ENCODE measurements around the gene CPT1A.
A peak's percentile ranks its signal among the peaks of the same experiment; 100 is the strongest.

The CPT1A gene

GRCh38 chr11:68847395-68847794 is 5.7 kb upstream of the CPT1A start:
- Histone ChIP-seq H3K9me3 (ENCODE audit: insufficient read depth, low read depth, low read length) (no peaks in the 10 kb centered on the region; the same call in 1 of the 2 replicates), H3K4me1 (ENCODE audit: insufficient read depth, low read length) (no peaks in the 10 kb centered on the region), H3K9ac (ENCODE audit: low read depth, low read length) (no peak overlapping the region), H3K36me3 (ENCODE audit: insufficient read depth, low read depth, low read length) (no peaks in the 10 kb centered on the region), H3K27ac (ENCODE audit: low read length) (no peak overlapping the region), H3K27me3 (ENCODE audit: insufficient read depth, low read length) (peaks cover 62% of the 10 kb centered on the region), H3K4me3 (ENCODE audit: low read length) (no peak overlapping the region)

GRCh38 chr11:68845351-68846002 is 3.8 kb upstream of the CPT1A start:
- no peaks in the 10 kb centered on the region for H3K36me3 ChIP-seq (ENCODE audit: insufficient read depth, low read depth, low read length)
- no peak overlapping the region for H3K27ac ChIP-seq (ENCODE audit: low read length)
- no peak overlapping the region for H3K9ac ChIP-seq (ENCODE audit: low read depth, low read length)
- H3K4me1 ChIP-seq (ENCODE audit: insufficient read depth, low read length) = peaks cover under 1% of the 10 kb centered on the region; the same call in 1 of the 2 replicates
- H3K27me3 ChIP-seq (ENCODE audit: insufficient read depth, low read length) = peaks cover 73% of the 10 kb centered on the region
- no peaks in the 10 kb centered on the region; the same call in 1 of the 2 replicates for H3K9me3 ChIP-seq (ENCODE audit: insufficient read depth, low read depth, low read length)
- no peak overlapping the region for H3K4me3 ChIP-seq (ENCODE audit: low read length)

GRCh38 chr11:68844801-68845200 is 3.1 kb upstream of the CPT1A start:
- Histone ChIP-seq H3K9ac (ENCODE audit: low read depth, low read length) (no peak overlapping the region), H3K27ac (ENCODE audit: low read length) (no peak overlapping the region), H3K4me3 (ENCODE audit: low read length) (no peak overlapping the region), H3K9me3 (ENCODE audit: insufficient read depth, low read depth, low read length) (no peaks in the 10 kb centered on the region; the same call in 1 of the 2 replicates), H3K4me1 (ENCODE audit: insufficient read depth, low read length) (peaks cover 5% of the 10 kb centered on the region; the same call in 1 of the 2 replicates), H3K27me3 (ENCODE audit: insufficient read depth, low read length) (peaks cover 80% of the 10 kb centered on the region), H3K36me3 (ENCODE audit: insufficient read depth, low read depth, low read length) (no peaks in the 10 kb centered on the region)

- Histone ChIP-seq H3K4me1 (ENCODE audit: insufficient read depth, low read length) (peaks cover 5% of the 10 kb centered on the region; the same call in 1 of the 2 replicates), H3K4me3 (ENCODE audit: low read length) (peak overlapping the region; percentile 43; the same call in 1 of the 2 replicates), H3K9me3 (ENCODE audit: insufficient read depth, low read depth, low read length) (no peaks in the 10 kb centered on the region; the same call in 1 of the 2 replicates), H3K27me3 (ENCODE audit: insufficient read depth, low read length) (peaks cover 84% of the 10 kb centered on the region), H3K36me3 (ENCODE audit: insufficient read depth, low read depth, low read length) (no peaks in the 10 kb centered on the region), H3K9ac (ENCODE audit: low read depth, low read length) (no peak overlapping the region), H3K27ac (ENCODE audit: low read length) (no peak overlapping the region)
These were observed 2.7 kb upstream of the CPT1A start for GRCh38 chr11:68844376-68844775.

GRCh38 chr11:68843703-68844312 is 2.1 kb upstream of the CPT1A start:
- Histone ChIP-seq H3K36me3 (ENCODE audit: insufficient read depth, low read depth, low read length) (no peaks in the 10 kb centered on the region), H3K4me1 (ENCODE audit: insufficient read depth, low read length) (peaks cover 5% of the 10 kb centered on the region; the same call in 1 of the 2 replicates), H3K9ac (ENCODE audit: low read depth, low read length) (no peak overlapping the region), H3K9me3 (ENCODE audit: insufficient read depth, low read depth, low read length) (no peaks in the 10 kb centered on the region; the same call in 1 of the 2 replicates), H3K27me3 (ENCODE audit: insufficient read depth, low read length) (peaks cover 85% of the 10 kb centered on the region), H3K4me3 (ENCODE audit: low read length) (peak overlapping the region; percentile 43), H3K27ac (ENCODE audit: low read length) (no peak overlapping the region)

GRCh38 chr11:68843052-68843561 is 1.4 kb upstream of the CPT1A start:
- H3K4me3 ChIP-seq (ENCODE audit: low read length) = peak overlapping the region; percentile 43
- H3K9ac ChIP-seq (ENCODE audit: low read depth, low read length) = no peak overlapping the region
- peaks cover 5% of the 10 kb centered on the region for H3K4me1 ChIP-seq (ENCODE audit: insufficient read depth, low read length)
- H3K9me3 ChIP-seq (ENCODE audit: insufficient read depth, low read depth, low read length) = no peaks in the 10 kb centered on the region; the same call in 1 of the 2 replicates
- H3K36me3 ChIP-seq (ENCODE audit: insufficient read depth, low read depth, low read length) = no peaks in the 10 kb centered on the region
- peaks cover 87% of the 10 kb centered on the region for H3K27me3 ChIP-seq (ENCODE audit: insufficient read depth, low read length)
- no peak overlapping the region for H3K27ac ChIP-seq (ENCODE audit: low read length)

- Histone ChIP-seq H3K9me3 (ENCODE audit: insufficient read depth, low read depth, low read length) (no peaks in the 10 kb centered on the region; the same call in 1 of the 2 replicates), H3K9ac (ENCODE audit: low read depth, low read length) (no peak overlapping the region), H3K4me1 (ENCODE audit: insufficient read depth, low read length) (peaks cover 7% of the 10 kb centered on the region), H3K27ac (ENCODE audit: low read length) (no peak overlapping the region), H3K36me3 (ENCODE audit: insufficient read depth, low read depth, low read length) (no peaks in the 10 kb centered on the region), H3K27me3 (ENCODE audit: insufficient read depth, low read length) (peaks cover 88% of the 10 kb centered on the region), H3K4me3 (ENCODE audit: low read length) (peak overlapping the region; percentile 43)
These were observed 823 bp upstream of the CPT1A start for GRCh38 chr11:68842427-68843051.

- H3K4me1 ChIP-seq (ENCODE audit: insufficient read depth, low read length) = peaks cover 7% of the 10 kb centered on the region
These were observed 759 bp downstream of the CPT1A start for GRCh38 chr11:68840661-68841653.

GRCh38 chr11:68839911-68840641 is 1.6 kb downstream of the CPT1A start:
- no peaks in the 10 kb centered on the region for H3K36me3 ChIP-seq (ENCODE audit: insufficient read depth, low read depth, low read length)
- no peak overlapping the region for H3K27ac ChIP-seq (ENCODE audit: low read length)
- peak overlapping the region; percentile 73 for H3K4me3 ChIP-seq (ENCODE audit: low read length)
- peak overlapping the region; percentile 46; the same call in 1 of the 2 replicates for H3K9ac ChIP-seq (ENCODE audit: low read depth, low read length)
- peaks cover 69% of the 10 kb centered on the region for H3K27me3 ChIP-seq (ENCODE audit: insufficient read depth, low read length)
- H3K4me1 ChIP-seq (ENCODE audit: insufficient read depth, low read length) = peaks cover 7% of the 10 kb centered on the region
- H3K9me3 ChIP-seq (ENCODE audit: insufficient read depth, low read depth, low read length) = no peaks in the 10 kb centered on the region; the same call in 1 of the 2 replicates

More at GRCh38 chr11:68840661-68841653, 759 bp downstream of the CPT1A start:
- Histone ChIP-seq H3K36me3 (ENCODE audit: insufficient read depth, low read depth, low read length) (no peaks in the 10 kb centered on the region), H3K4me3 (ENCODE audit: low read length) (peak overlapping the region; percentile 73), H3K9me3 (ENCODE audit: insufficient read depth, low read depth, low read length) (no peaks in the 10 kb centered on the region; the same call in 1 of the 2 replicates), H3K27me3 (ENCODE audit: insufficient read depth, low read length) (peaks cover 78% of the 10 kb centered on the region), H3K9ac (ENCODE audit: low read depth, low read length) (no peak overlapping the region), H3K27ac (ENCODE audit: low read length) (no peak overlapping the region)

- H3K4me3 ChIP-seq (ENCODE audit: low read length) = peak overlapping the region; percentile 73
These were observed 2.5 kb downstream of the CPT1A start for GRCh38 chr11:68839054-68839865.

More at GRCh38 chr11:68839054-68839865, 2.5 kb downstream of the CPT1A start:
- Histone ChIP-seq H3K4me1 (ENCODE audit: insufficient read depth, low read length) (peaks cover 7% of the 10 kb centered on the region), H3K27me3 (ENCODE audit: insufficient read depth, low read length) (peaks cover 61% of the 10 kb centered on the region), H3K9ac (ENCODE audit: low read depth, low read length) (peak overlapping the region; percentile 60; the same call in 1 of the 2 replicates), H3K36me3 (ENCODE audit: insufficient read depth, low read depth, low read length) (no peaks in the 10 kb centered on the region), H3K27ac (ENCODE audit: low read length) (no peak overlapping the region), H3K9me3 (ENCODE audit: insufficient read depth, low read depth, low read length) (no peaks in the 10 kb centered on the region; the same call in 1 of the 2 replicates)

All from iPS-20b (cell line).